NCI-H1694 (cell line): ENCODE data around the gene CFAP43.

Experiments used
- DNase-seq: peaks from one replicate; lab custom pipeline; 2025; lab: John Stamatoyannopoulos, UW

CFAP43 gene, protein sequence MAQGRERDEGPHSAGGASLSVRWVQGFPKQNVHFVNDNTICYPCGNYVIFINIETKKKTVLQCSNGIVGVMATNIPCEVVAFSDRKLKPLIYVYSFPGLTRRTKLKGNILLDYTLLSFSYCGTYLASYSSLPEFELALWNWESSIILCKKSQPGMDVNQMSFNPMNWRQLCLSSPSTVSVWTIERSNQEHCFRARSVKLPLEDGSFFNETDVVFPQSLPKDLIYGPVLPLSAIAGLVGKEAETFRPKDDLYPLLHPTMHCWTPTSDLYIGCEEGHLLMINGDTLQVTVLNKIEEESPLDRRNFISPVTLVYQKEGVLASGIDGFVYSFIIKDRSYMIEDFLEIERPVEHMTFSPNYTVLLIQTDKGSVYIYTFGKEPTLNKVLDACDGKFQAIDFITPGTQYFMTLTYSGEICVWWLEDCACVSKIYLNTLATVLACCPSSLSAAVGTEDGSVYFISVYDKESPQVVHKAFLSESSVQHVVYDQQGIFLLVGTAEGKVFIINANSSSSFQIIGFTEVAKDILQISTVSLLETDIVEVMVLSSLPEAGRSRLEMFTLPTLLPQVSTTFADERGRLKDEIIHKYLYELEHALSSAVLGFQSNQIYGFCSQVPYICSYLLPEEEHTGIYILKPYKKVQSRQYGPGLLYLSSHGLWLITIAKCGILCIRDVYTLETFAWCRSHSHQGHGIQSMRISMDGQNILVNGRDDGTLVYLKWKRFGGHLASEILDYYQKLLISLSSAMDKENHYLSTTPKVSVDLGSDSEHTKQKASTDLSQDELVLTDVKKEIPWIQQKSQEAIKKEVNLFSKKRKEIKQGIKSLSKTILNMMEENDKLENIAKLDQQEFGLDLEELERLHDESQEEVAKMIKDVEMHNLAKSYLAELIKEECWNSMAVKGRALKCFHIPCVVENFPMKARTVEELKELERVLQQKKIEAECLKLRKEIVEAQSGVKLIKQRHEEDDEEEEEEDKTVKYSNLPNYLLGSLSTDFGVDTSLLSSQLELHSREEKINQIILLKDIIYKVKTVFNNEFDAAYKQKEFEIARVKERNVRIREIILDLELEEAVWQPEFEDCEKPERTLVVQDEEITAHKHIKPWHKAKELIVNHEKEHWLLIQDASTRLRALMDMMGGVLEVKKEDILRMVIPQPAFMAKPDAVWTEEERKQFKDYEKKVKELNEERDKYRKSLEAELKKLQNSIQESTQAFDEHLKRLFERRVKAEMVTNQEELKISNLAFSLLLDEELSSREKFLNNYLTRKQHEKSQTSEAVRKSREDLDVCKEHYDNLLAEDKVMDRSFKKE (N-terminal part only)

DNA sequence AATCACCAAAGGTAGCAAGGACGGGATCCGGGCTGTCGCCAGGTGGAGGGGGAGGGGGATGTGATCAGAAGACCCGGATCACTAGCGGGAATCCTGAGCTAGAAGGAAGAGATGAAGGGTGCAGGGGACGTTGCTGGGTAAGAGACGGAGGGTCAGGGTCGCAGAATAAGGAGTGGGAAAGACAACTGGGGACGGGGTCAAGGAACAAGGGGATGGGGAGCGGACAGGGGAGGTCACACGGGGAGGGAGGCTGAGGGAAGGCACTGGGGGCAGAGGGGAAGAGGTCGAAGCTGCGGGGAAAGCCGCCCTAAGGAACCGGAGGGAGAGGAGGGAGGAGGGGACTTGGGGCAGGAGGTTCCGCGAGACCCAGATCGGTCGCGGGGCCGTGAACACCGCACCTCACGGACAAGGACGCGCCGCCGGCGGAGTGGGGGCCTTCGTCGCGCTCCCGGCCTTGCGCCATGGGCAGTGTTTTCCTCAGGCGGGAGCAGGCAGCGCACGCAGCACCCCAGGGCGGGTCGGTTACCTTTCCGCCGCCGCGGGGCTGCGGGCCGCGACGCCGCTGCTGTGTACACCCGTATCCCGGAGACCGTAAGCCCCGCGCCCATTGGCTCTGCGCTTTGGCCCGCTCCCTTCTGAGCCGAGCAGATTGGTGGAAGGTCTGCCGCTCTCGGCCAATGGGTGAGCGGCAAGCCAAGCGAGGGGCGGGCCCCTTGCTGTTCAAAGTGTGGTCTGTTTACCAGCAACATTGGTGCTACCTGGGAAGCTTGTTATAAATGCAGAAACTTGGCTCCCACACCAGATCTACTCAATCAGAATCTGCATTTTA lies at the start of gene CFAP43:
Gene CFAP43 (minus strand): TSS at position 581 of the 829 bp plus-strand sequence. CDS start 118 bp downstream, at position 463.
- peak; percentile 84 for DNase-seq

DNA sequence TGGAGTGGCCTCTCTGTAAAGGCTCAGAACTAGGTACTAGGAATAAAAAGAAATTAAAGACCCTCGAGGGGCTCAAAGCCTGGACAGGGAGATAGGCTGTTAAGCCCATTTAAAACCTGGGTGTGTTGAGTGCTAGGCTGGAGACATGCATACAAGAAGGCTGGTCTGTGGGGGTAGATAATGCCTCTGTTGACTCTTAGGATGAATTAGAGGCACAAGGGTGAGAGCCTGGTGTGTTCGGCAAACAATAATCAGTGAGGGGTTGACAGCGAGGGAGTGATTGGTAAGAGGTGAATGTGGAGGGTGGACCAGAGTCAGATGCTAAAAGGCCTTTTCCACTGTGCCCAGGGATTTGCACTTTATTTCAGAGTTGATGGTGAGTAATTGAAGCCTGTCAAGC lies 49.5 kb upstream of the CFAP43 start:
- DNase-seq, result no peak

- DNase-seq, result no peak
Measured at GRCh38 chr10:104279550-104280259, 47.5 kb upstream of the CFAP43 start.

DNA sequence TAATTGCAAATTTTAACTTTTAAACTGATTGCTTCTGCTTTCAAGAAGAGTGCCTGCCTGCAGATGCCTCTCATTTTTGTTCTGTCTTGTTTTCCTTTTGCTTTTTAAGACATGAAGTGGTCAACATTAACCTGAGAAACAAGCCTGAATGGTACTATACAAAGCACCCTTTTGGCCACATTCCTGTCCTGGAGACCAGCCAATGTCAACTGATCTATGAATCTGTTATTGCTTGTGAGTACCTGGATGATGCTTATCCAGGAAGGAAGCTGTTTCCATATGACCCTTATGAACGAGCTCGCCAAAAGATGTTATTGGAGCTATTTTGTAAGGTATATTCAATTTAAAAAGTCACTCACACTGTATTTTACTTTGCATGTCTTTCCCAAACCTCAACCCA lies 45.6 kb upstream of the CFAP43 start:
- no peak for DNase-seq

GRCh38 chr10:104276192-104276591 lies 44.0 kb upstream of the CFAP43 start:
- no peak for DNase-seq

GRCh38 chr10:104274762-104275721 lies 42.9 kb upstream of the CFAP43 start:
- no peak for DNase-seq

DNA sequence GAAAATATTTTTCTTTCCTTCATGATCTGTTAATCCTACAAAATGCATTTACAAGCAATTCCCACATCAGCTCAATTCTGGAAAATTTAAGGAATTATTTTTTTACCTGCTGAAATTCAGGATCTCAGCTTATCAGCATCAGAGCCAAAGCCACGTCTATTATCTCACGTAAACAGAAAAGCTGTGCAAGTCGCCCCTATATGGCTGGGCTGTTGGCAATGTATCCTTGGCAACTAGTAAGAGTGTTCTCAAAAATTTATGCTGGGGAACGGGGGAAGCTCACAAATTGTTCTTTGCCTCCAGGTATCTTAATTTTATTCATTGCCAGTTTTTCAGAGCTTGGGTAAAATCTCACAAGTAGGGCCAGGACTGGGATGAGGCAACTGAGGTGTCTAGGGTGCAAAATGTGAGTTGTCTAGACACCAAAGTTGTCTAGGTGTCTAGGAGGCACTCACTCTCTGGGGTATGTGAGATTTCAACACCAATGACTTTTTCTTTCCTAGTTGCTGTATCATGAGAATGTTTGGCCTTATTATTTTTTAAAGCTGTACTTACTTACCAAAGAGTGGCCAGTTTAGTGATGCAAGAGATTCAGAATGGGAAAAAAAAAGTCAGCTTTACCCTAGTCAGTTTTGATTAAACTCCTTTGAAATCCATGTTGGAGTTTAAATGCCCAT lies 41.9 kb upstream of the CFAP43 start:
- DNase-seq, result no peak

DNA sequence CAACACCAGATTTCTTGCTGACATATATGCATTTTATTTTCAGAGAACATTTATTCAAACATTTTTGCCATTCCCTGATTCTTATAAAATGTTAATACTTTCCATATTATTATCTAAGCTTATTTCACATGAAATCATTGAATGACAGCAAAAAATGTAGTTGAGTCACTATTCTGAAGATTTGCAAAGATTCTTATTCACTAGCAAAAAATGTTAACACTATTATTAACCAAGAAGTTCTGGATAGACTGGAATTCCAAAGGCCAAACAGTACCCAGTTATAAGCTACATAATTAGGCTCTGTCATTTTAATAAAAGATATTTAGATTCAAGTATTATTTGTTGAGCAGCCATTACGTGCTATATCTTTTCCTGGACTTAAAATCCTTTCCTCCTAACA lies 41.1 kb upstream of the CFAP43 start:
- DNase-seq, result no peak

- DNase-seq, result peak; percentile 93
Measured at GRCh38 chr10:104268713-104269645, 36.8 kb upstream of the CFAP43 start, which contains the start of gene GSTO2. GSTO2 (plus strand) TSS chr10:104269184; CDS start chr10:104274916, 5,732 bp downstream.

DNA sequence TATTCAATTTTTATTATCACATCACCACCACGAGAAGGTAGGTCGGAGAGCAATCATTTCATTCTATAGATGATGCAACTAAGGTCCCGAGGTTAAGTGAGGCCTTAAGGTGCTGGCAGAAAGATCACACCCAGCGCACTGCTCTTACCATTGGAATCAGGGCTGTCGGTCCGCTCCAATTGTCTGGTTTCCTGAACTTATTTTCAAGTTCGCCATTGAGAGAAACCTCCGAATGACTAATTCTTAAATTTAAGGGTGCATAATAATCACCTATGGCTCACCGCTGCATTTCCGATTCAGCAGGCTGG lies 36.2 kb upstream of the CFAP43 start:
- DNase-seq, result no peak

- no peak for DNase-seq
Measured at GRCh38 chr10:104267721-104268404, 35.7 kb upstream of the CFAP43 start.

- DNase-seq, result no peak
Measured at GRCh38 chr10:104264783-104265182, 32.6 kb upstream of the CFAP43 start.

- DNase-seq, result no peak
Measured at GRCh38 chr10:104262055-104262454, 29.9 kb upstream of the CFAP43 start.

DNA sequence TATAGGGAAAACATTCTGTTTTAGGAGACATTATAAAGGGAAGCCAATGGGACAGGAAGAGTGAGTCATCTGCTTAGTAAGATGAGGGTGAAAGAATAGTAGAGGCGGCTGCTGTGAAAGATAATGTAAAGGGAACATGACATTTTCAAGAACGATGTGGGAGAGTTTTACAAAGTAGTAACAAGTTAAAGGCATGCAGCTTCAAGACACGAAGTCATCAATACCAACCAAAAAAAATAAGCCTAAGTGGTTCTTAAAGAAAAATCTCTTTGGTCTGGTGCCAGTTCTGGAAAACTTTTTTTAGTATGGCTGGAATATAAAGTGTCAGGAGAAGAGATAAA lies 28.6 kb upstream of the CFAP43 start:
- DNase-seq, result no peak

- DNase-seq, result no peak
Measured at GRCh38 chr10:104259999-104260774, 28.0 kb upstream of the CFAP43 start.

GRCh38 chr10:104259456-104259855 lies 27.3 kb upstream of the CFAP43 start:
- no peak for DNase-seq
